K562 (cell line): ENCODE results near the gene ACYP2. TPM values are rescaled to one million over a fixed set of nuclear protein-coding genes. Genes with fewer than 3 reads are reported as not detected.
A peak's percentile ranks its signal among the peaks of the same experiment; 100 is the strongest.

ENCODE experiments used
- BCL6 ChIP-seq: fragments of 250-450 bp; sonication (Bioruptor Pico); IDR thresholded peaks from 2 replicates; pipeline ENCODE4 v1.4.0; 2020
- BMI1 ChIP-seq: fragments of 150-350 bp; IDR thresholded peaks from 2 replicates; pipeline ENCODE4 v1.6.1; 2014; ENCODE audit warnings: low read length
- DACH1 ChIP-seq: fragments of 450-650 bp; IDR thresholded peaks from 2 replicates; pipeline ENCODE4 v1.6.1; 2018; ENCODE audit not compliant: partially characterized antibody
- ELK1 ChIP-seq: sonication (generic); formaldehyde crosslinking; IDR thresholded peaks from 2 replicates; pipeline ENCODE4 v1.8.1; 2022; ENCODE audit warnings: missing genetic modification reagents
- HMG20A ChIP-seq: fragments of 450-650 bp; formaldehyde crosslinking; conservative IDR thresholded peaks from 2 replicates; pipeline ENCODE4 v1.4.0; 2020; ENCODE audit warnings: mild to moderate bottlenecking, mixed read lengths
- HOMEZ ChIP-seq: fragments of 250-450 bp; sonication (Bioruptor Pico); IDR thresholded peaks from 2 replicates; pipeline ENCODE4 v1.4.0; 2020; ENCODE audit warnings: mild to moderate bottlenecking, moderate library complexity
- KLF10 ChIP-seq: fragments of 250-450 bp; sonication (Bioruptor Pico); IDR thresholded peaks from 2 replicates; pipeline ENCODE4 v1.6.1; 2021; ENCODE audit warnings: matching md5 sums
- LARP7 ChIP-seq: fragments of 450-650 bp; IDR thresholded peaks from 2 replicates; pipeline ENCODE4 v1.6.1; 2016
- RBFOX2 ChIP-seq: fragments of 200-400 bp; formaldehyde crosslinking; IDR thresholded peaks from 2 replicates; pipeline ENCODE4 v1.6.1; 2017; ENCODE audit warnings: low read depth, mild to moderate bottlenecking, low read length, moderate library complexity
- SP2 ChIP-seq: IDR thresholded peaks from 2 replicates; pipeline ENCODE4 v1.6.1; 2011; ENCODE audit warnings: mild to moderate bottlenecking, low read depth, low read length, moderate library complexity; ENCODE audit not compliant: poor library complexity, severe bottlenecking; ENCODE audit errors: extremely low read depth
- SRF ChIP-seq, 2 experiments: fragments of 250-450, 450-650 bp in 1 of 2; sonication (Bioruptor Pico) in 1 of 2; sonication (generic) in 1 of 2; formaldehyde crosslinking; IDR thresholded peaks; 2 replicates each; pipeline versions ENCODE4 v1.5.0 to v1.5.1; 2020 to 2022; ENCODE audit warnings: mild to moderate bottlenecking in 1 of 2, missing genetic modification reagents in 1 of 2
- SRSF1 ChIP-seq: fragments of 200-400 bp; formaldehyde crosslinking; IDR thresholded peaks from 2 replicates; pipeline ENCODE4 v1.6.1; 2017; ENCODE audit warnings: mild to moderate bottlenecking, low read depth, low read length, moderate library complexity
- TCF3 ChIP-seq: sonication (generic); formaldehyde crosslinking; IDR thresholded peaks from 2 replicates; pipeline ENCODE4 v1.4.0; 2020; ENCODE audit warnings: mild to moderate bottlenecking, missing genetic modification reagents
- XRCC5 ChIP-seq: fragments of 200-400 bp; formaldehyde crosslinking; IDR thresholded peaks from 2 replicates; pipeline ENCODE4 v1.6.1; 2017; ENCODE audit warnings: low read depth, mild to moderate bottlenecking, low read length
- ZEB2 ChIP-seq: fragments of 450-650 bp; IDR thresholded peaks from 2 replicates; pipeline ENCODE4 v1.6.1; 2016
- polyA plus RNA-seq, 8 experiments: library from polyadenylated mRNA; depleted of rRNA in 4 of 8; stranded (reverse) in 5 of 8; unstranded in 3 of 8; fragments of >200 nt; fragmentation: Nextera tagmentation in 2 of 8; fragmentation: Illumina TruSeq in 1 of 8; extraction: Ambion mirVana in 2 of 8; extraction: Trizol in 1 of 8; gene quantifications; 2 replicates each; pipeline versions ENCODE4 v1.2.1 to v1.2.3, GENCODE V29; 2011 to 2014; ENCODE audit warnings: inconsistent platforms in 1 of 8, missing spikeins in 1 of 8
- total RNA-seq, 7 experiments: library from RNA; depleted of rRNA in 6 of 7; stranded (reverse); fragments of >200 nt in 6 of 7; fragmentation: Illumina TruSeq in 2 of 7; extraction: Trizol in 2 of 7; gene quantifications; 2 replicates each; pipeline versions ENCODE4 v1.2.1 to v1.2.3, GENCODE V29; 2011 to 2021; ENCODE audit warnings: low replicate concordance in 1 of 7
- TF ChIP-seq, protein P1 (sequence below): fragments of 200-800 bp; sonication (Bioruptor generic); IDR thresholded peaks from 2 replicates; pipeline ENCODE4 v1.6.1; 2017; ENCODE audit warnings: missing genetic modification characterization, missing compliant biosample characterization
- TF ChIP-seq, protein P2 (sequence below): sonication (generic); formaldehyde crosslinking; IDR thresholded peaks from 2 replicates; pipeline ENCODE4 v1.8.0; 2022; ENCODE audit warnings: mild to moderate bottlenecking, low read depth, missing genetic modification reagents
- TF ChIP-seq, protein P3 (sequence below), 2 experiments: IDR thresholded peaks; 2 replicates each; pipeline ENCODE4 v1.6.1; 2012; ENCODE audit warnings: improper control_type of control experiment in 2 of 2, low read depth in 2 of 2, low read length in 2 of 2, borderline replicate concordance in 1 of 2

Gene ACYP2
- total and polyA plus RNA-seq, 9 of the 15 experiments (the other 6 are each of a cell fraction or from before 2014, with no cell fraction given), result 1.0 to 4.1 (median 2.0) TPM

DNA sequence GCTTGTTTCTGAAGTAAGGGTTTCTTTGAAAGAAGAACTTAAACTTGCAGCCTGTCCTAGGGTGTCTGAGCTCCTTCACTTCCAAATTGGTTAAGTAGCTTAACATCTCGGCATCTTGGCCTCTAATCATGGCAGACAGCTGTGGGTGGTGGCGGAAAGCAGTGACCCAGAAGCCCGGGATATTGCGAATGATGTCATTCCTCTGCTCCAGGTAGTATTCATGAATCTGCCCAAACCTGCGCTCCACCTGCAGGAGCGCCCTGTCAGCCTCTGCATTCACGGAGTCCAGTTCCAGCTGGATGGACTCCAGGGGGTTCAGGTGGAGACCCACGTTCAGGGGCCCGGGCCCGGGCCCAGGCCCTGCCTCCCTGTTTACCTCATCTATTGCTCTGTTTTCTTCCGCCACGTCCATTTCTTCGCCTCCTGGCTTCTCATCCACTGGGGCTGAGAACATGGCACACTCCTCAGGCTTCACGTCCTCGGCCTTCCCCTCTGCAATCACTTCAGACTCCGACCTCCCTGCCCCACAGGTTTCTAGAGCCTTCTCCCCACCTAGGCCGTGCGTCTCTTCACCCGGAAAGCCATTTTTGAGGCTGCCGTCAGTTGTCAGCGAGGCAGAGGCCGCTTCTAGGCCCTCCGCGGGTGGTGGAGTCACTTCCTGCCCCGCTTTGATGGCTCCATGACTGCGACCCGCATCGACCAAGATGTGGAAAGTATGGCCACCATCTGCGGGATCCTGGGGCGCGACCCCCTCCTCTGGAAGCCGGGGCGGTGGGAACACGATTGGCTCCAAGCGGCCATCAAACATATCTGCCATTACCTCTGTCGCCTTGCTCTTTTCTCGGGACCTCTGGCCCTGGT, 140.0 kb downstream of the ACYP2 start (continued):
- TF ChIP-seq HOMEZ (CRISPR knock-in tag) (no peak), HMG20A (no peak), ELK1 (no peak), ZEB2 (peak; percentile 46; the same call in 1 of the 2 replicates), SP2 (no peak), SRSF1 (no peak), TCF3 (CRISPR knock-in tag) (no peak), KLF10 (no peak), LARP7 (no peak), BMI1 (no peak), SRF (CRISPR knock-in tag; IDR thresholded peaks at IDR 0.05) (no peak), BCL6 (no peak), DACH1 (no peak), RBFOX2 (no peak), XRCC5 (no peak)
- TF ChIP-seq, protein P1, sequence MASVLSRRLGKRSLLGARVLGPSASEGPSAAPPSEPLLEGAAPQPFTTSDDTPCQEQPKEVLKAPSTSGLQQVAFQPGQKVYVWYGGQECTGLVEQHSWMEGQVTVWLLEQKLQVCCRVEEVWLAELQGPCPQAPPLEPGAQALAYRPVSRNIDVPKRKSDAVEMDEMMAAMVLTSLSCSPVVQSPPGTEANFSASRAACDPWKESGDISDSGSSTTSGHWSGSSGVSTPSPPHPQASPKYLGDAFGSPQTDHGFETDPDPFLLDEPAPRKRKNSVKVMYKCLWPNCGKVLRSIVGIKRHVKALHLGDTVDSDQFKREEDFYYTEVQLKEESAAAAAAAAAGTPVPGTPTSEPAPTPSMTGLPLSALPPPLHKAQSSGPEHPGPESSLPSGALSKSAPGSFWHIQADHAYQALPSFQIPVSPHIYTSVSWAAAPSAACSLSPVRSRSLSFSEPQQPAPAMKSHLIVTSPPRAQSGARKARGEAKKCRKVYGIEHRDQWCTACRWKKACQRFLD, result no peak
- TF ChIP-seq, protein P2, sequence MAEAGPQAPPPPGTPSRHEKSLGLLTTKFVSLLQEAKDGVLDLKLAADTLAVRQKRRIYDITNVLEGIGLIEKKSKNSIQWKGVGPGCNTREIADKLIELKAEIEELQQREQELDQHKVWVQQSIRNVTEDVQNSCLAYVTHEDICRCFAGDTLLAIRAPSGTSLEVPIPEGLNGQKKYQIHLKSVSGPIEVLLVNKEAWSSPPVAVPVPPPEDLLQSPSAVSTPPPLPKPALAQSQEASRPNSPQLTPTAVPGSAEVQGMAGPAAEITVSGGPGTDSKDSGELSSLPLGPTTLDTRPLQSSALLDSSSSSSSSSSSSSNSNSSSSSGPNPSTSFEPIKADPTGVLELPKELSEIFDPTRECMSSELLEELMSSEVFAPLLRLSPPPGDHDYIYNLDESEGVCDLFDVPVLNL, result no peak
- TF ChIP-seq, protein P3, sequence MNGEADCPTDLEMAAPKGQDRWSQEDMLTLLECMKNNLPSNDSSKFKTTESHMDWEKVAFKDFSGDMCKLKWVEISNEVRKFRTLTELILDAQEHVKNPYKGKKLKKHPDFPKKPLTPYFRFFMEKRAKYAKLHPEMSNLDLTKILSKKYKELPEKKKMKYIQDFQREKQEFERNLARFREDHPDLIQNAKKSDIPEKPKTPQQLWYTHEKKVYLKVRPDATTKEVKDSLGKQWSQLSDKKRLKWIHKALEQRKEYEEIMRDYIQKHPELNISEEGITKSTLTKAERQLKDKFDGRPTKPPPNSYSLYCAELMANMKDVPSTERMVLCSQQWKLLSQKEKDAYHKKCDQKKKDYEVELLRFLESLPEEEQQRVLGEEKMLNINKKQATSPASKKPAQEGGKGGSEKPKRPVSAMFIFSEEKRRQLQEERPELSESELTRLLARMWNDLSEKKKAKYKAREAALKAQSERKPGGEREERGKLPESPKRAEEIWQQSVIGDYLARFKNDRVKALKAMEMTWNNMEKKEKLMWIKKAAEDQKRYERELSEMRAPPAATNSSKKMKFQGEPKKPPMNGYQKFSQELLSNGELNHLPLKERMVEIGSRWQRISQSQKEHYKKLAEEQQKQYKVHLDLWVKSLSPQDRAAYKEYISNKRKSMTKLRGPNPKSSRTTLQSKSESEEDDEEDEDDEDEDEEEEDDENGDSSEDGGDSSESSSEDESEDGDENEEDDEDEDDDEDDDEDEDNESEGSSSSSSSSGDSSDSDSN (IDR thresholded peaks at IDR 0.05; ENCODE audit: borderline replicate concordance in 1 of 2, low read depth in 2 of 2, low read length in 2 of 2), result no peak
